GM19467 (cell line): ENCODE measurements around the gene KCNMA1.

ENCODE experiments used
- ATAC-seq: cut with Tn5 transposase; IDR thresholded peaks from one replicate; pipeline ENCODE4 v1.9.1; 2021; ENCODE audit warnings: mild to moderate bottlenecking, moderate library complexity; ENCODE audit not compliant: unreplicated experiment

KCNMA1 gene

DNA sequence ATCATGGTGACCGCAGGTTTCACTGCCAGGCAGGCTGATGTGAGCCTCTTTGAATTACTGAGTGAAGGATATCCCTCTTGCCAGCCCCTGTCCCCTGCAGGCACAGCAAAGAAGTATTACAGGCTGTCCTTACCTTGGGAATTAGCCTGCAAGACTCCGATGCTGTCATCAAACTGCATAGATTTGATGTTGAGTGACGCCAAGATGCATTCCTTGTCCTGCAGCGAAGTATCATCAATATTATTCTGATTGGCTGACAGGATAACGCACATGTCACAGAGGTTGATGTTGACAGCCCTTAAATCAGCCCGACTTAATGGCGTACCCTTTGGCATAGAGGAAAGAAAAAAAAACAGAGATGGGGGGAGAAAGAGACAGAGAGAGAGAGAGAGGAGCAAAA, 693.0 kb downstream of the KCNMA1 start:
- ATAC-seq = no peak

DNA sequence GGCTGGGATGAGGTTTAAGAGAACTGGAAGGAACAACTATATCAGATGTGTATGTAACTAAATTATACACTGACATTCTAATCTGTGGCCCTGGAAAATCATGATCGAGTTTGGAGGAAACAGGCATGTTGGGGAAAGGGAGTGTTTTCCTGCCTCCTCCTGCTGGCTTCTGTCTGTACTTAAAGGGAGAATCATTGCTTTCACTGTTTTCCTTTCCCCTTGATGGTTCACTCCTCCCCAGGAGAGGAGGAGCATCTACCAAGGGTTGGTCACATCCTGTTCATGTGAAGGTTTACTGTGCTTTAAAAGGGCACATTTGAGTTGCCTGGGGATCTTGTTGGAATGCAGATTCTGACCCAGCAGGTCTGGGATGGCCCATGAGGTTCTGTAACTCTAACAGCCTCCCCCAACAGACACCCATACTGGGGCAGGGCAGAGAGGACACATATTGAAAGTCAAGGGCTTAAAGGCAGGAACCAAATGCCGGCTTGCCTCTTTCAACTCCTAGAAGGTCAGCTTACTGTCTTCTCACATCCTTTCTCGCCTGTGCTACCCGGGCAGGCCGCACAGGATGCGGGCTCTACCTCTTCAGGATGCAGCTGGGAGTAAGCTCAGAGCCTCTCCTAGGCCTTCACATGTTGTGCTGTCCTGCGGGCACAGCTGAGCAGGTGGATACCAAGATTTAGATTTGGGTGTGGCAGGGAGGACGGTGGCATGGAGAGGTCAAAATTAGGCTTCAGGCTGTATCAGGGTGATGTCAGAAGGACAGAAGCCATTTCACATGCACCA, 694.8 kb downstream of the KCNMA1 start:
- no peak for ATAC-seq

DNA sequence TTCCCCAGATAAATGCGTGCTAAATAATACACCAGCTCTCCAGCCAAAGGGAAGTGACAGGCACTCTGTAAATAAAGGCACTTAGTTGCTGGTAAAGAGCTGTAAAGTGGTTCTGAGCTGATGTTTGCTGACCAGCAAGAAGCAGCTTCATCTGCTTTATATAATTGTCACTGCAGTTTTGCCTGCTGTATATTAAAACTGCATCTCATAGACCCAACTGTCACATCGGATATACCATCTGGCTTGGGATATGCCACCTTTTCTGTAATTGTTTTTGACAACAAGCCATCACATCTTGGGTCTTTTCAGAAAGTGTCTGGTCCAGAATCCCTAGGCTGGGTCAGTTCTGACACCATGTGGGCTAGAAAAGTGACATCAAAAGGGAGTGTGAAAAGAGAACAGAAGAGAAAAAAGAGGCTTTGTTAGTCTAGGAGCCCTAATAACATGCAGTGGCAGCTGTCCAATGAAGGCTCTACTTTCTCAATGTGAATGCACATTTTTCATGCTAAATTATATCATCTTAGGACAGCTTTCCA, 697.6 kb downstream of the KCNMA1 start:
- ATAC-seq = no peak

DNA sequence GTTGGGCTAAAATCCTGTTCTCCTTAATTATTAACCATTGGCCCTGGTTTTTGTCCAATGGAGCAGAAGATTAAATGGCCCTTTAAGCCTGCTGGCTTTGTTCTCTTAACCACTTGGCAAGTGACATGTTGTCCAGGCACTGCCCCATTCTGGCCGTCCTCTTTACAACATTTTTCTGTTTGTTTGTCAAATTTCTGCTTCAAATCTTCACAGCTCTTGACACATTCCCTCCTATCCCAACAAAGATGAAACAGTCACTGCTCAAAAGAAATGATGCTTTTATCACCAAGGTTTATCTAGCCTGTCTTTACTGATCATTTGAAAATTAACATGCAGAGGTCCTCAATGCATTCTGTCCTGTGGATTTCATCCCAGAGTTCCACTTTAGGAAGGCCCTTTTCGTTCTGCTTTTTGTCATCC, 700.4 kb downstream of the KCNMA1 start:
- no peak for ATAC-seq

DNA sequence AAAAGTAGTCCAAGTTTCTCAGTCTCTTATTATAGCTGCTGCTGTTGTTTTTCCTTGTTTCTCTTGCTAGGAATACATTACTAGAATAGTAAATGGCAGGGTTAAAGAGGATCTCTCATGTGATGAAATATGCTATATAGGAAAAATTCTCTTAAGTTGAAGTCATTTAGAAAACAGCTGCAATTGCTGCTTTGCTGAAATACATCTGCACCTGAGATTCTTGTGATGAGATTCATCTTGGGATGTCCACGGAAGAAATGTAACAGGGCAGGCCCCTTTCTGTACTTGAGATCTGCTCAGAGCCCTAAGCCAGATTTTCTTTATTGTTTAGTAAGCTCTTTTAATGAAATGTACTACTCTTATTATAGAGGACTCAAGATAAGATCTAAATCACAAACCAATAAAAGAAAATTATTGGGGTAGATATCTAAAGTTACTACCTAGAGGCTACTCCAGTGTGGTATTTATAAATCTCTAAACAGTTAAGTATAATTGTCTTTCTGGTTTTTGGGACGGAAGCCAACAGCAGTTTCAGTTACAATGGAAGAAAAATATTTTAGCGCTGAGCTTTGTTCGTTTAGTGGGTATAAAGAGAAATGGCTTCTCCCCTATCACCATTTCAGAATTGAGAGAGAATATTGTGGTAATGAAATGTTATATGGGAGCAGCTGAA, 701.5 kb downstream of the KCNMA1 start:
- no peak for ATAC-seq

DNA sequence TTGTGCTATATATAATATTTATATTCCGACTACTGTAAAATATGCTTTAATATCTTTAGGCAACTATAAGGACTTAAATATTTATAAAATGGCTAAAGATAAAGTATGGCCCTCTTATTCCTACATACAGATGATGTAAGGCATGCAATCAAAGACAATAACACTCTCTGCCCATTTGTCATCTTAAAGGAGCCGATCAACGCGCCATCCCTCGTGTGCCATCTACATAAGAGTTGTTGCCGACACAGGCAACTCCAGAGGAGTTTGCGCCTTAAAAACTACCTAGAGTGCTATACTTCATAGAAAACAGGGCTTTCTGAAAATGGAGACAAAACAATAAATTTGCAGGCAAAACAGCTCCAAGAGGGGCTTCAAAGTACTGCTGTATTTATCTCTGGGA, 709.0 kb downstream of the KCNMA1 start:
- no peak for ATAC-seq

DNA sequence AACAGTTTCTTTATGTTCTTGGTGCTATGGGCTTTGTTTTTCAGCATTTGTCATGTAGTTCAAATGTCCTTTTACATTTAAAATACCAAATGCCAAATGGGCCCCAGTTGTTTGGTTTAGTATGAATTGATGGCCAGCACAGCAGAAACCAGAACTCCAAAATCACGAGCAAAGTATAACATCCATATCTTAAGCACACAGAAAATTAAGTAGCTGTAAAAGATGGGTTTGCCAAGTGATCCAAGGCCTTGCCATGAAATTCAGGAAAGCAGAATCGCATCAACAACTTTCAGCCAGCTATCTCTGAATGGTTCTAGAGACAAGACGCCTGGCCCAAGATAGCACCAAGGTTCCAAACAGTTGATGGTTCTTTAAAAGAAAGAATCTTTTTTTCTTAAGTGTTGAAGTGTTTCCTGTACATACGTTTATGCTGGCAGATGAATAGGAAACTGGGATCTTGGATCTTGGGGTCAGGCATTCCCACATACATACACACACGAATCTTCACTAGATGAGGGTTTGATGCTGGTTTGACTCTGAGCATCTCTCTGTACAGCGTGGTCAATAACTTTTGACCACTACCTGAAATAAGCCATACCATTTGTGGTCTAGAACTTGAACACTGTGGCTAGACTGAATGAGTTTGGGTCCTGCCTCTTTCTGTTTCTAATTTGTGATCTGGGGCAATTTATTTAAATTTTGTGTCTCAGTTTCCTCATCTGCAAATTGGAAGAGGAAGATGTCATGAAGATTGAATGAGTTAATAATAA, 711.8 kb downstream of the KCNMA1 start:
- no peak for ATAC-seq

DNA sequence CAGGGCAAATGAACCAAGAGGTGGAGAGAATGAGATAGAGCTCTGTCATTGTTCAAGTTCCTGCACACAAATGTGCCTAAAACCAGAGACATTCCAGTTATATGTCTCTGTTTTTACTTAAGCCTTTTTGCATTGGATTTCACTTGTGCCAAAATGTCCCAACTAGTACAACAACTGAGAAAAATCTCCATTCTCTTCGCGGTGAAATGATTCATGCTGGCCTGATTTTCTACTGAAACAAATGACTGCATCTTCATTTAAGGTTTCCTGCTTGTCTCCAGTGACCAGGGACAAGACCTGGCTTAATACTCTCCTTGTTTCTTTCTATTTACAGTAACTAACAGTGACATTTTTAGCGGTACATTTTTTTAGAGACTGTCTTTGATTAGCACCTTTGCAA, 714.9 kb downstream of the KCNMA1 start:
- ATAC-seq = no peak

DNA sequence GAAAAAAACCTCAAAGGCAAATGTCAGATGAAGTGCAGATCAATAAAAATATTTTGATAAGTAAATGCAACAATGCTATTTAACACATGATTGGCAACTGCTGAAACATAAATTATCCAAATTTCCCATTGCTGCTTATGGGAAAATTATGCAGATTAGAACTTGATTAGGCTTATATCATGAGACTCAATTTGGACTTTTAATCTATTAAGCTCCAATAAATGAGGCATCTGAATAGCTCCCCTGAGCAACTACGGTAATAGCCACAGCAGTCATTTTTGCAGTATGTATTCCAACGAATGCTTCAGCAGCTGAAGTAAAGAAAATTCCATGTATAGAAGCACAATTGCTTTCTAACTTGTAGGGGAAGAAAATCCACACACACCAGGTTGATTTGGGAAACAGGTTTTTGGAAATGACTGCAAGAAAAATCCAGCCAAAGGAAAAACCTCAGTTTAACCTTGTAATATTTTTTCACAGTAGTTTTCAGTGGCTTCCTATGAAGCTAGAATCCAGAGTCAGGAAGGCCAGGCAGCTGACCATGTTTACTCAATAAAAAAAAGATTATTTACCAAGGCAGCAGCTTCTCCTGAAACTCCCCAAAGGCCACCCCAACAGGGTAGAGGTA, 716.1 kb downstream of the KCNMA1 start:
- no peak for ATAC-seq

DNA sequence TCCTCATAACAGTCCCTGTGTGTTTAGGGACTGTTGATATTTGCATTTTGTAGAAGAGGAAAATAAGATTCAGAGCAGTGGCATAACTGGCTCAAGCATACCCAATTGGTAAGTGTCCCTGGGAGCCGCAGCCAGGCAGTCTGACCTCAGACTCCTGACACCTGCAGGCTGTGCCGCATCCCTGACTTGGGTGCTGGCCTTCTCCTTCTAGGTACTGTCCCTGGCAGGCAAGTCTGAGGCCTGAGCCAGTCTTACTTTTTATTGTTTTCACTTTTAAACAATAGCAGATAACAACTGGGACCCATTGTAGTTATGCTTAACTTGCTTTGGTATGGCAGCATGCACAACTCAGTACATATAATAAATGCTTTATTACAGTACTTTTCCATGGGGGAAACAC, 717.0 kb downstream of the KCNMA1 start:
- no peak for ATAC-seq

DNA sequence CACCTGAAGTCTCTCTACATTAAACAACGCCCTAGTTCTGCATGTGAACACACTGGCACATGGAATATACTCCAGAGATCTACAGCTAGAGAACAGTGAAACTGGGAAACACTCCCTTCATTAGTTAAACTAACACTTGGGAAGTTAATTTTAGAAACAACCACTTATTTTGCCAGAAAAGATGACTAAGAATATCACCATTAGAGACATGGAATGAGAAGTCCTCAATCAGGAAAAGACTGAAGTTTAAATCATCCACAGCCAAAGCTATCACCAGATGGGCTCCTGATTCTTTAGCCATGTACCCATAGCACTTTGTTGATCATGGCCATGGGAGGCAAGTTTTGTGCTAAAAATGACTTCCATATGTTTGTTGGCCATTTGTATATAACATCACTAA, 719.5 kb downstream of the KCNMA1 start:
- ATAC-seq = no peak

DNA sequence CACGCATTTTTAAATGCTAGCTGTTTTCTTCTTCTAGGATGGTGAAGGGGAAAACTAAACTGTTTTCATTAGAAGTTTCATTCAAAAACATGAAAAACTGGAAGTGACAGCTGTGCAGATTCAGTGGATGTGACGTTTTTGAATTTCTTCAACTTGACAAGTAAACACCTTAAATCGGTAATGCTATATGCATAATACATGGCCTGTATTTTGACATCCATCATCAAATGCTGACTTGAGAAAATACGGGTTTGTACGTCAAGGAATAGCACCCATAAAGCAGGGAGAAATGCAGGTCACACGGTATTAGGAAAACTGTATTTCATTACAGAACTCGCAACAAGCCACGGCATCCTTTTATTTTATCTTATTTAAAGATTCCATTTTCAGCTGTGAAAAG, 720.5 kb downstream of the KCNMA1 start:
- ATAC-seq = no peak

DNA sequence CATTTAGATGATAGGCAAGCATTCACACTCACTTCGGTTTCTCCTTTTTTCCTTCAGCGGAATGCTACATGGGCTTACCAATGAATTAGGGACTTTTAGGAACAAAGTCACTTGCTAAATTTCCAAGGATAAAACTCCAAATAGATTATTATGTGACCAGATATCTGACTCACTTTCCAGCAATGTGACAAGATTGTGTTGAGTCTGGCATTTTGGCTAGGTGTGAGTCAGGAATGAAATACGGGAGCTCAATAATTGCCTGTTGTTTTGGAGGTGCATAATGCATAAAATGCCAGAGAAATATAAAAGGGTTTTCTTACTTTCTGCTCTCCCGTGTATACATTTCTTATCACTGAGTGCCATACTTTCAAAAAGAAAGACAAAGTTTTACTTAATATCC, 721.1 kb downstream of the KCNMA1 start:
- ATAC-seq = no peak

DNA sequence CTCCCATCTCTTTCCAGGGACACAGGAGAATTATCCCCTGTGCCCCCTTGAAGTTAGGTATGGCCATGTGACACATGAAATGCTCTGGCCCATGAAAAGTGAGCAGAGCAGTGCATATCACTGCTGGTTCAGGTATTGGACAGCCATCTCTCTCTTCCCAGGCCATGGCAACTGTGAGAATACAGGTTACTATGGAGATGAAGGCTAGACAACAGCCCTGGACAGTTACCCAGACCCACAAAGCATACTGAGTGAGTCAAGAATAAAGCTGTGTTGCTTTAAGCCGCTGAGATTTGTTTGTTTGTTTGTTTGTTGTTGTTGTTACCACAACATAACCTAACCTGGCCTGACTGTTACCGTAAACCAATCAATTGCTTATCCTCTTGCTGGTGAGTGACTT, 722.3 kb downstream of the KCNMA1 start:
- no peak for ATAC-seq

DNA sequence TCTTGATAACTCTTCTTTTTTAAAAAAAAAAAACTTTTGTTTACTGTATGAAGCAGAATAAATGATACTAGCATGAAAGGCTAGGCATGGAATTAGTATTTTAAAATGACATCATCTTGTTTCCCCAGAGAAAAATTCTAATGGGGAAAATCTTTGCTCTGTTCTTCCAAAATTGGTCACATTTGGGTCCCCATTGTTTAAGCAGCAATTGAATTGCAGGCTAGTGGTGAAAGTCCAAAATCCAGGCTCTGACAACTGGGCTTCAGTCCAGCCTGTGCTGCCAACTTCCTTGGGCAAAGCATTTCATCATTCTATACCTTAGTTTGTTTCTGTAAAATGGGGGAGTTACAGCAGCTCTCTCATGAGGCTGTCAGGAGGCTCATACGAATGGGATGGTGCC, 726.4 kb downstream of the KCNMA1 start:
- no peak for ATAC-seq

DNA sequence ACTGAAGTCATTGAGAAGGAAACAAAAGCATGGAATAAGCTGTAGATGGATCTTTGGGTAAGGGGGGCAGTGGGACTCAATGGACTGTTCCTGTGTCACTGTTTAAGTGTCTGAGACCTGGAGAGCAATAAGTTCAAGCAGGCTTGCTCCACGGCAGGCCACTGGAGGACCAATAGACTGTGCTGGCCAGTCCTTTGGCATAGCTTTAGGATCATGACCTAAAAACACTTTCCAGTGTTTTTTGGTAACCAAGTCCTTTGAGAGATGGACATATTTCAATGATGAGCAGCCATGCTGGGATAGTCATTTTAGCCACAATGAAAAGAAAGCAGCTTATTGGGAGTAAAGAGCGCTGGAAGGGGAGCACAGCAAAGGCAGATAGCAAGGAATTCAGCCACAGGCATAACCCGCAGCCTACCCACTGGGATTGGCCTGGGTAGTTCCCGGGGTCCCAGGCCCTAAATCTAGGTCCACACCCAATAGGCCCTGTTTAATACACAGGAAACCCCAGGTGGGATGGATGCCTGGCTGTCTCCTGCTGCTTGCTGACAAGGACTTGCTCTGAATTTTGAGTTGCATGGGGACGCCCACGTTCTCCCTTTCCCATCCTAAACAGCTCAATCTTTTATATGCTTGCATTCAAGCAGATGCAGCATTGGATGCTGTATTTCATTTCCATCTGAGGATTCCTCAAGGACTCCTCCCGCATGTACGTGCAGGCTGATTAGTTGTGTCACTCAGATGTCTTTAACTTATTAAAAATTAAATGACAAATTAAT, 727.2 kb downstream of the KCNMA1 start:
- ATAC-seq = no peak

DNA sequence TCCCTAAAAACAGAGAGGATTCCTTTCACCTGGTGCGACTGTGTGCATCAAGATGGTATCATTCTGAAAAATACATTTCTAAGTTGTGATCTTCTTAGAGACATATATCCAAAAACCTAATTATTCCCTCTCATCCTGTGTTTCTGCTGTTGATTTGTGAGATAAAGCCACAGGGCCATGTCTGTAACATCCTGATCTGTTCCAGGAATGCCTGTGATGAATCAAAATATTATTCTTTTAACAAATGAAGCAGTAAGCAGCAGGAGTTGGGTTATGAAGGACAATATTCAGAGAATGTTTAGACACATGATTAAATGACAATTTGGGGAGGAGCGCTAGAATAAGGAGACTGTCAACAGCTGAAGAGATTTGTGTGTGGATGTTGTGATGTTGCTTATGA, 731.4 kb downstream of the KCNMA1 start:
- ATAC-seq = no peak

DNA sequence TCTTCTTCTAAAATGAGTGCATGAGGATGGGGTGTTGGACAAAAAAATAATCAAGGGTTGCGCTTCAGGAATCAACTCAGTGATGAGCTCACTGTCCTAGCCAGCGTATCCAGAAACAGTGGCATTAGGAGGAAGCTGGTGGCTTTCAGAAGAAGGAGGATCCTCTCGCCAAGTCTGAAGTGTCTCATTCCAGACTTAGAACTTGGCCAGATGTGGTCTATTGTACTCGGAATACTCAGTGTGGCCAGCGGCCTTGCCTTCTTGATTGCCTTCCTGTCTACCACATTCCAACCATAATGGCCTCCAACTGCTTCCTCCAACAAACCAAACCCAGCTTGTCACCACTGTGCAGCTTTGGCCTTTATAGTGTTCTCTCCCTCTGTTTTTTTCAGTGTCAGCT, 732.4 kb downstream of the KCNMA1 start:
- no peak for ATAC-seq

DNA sequence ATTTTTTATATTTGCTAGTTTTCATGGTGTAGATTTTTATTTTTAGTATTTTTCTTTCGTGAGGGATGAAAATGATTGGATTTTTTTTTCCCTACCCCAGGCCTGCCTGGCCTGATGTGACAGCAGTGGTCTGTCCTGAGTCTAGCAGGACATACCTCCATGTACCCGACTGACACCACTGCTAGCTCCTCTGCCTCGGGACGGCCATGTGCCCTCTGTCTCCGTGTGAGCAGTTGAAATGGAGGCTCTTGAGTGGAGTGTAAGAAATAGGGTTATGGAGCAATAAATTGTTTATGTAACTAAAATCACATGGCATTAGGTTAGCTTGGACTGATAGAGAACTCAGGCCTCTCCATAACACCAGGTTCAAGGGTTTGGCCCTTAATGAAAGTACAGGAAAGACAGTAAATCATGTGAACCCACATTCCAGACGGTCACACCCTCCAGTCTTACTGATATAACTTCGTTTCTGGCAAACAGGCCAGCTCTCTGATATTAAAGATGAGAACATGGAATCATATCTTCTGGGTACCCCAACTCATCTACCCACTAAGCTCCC, 734.1 kb downstream of the KCNMA1 start:
- no peak for ATAC-seq

DNA sequence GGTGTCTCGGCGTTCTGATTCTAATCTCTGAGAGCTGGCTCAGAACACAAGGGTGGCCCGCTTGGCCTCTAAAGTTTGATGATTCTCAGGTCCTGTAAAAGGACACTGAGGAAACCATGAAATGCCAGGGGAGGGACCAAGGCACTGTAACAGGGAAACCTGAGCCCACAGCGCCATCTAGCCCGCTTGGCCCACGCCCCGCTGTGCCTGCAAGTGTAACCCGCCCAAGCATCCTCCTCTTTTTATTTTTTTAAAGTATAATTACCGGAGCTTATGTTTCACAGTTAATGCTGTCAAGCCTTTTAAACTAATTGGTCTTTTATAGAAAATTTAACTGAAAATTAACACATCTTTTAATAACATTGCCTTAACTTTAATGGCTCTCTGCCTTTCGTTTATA, 734.7 kb downstream of the KCNMA1 start:
- no peak for ATAC-seq
